NCI-H2196 treated with DMSO at 0.1 percent for 48 hours (cell line): ENCODE data around the gene FBXO41.
A peak's percentile ranks its signal among the peaks of the same experiment; 100 is the strongest.

Experiments
- DNase-seq: peaks from one replicate; lab custom pipeline; 2025; ENCODE audit not compliant: unreplicated experiment; lab: John Stamatoyannopoulos, UW

Gene FBXO41

GRCh38 chr2:73246850-73247249 is 37.4 kb downstream of the FBXO41 start:
- no peak for DNase-seq

- DNase-seq, result no peak
Observed at GRCh38 chr2:73244580-73244979, 39.7 kb downstream of the FBXO41 start.

- DNase-seq, result peak; percentile 35
Observed at GRCh38 chr2:73243884-73244570, 40.3 kb downstream of the FBXO41 start.

- no peak for DNase-seq
Observed at GRCh38 chr2:73239776-73240175, 44.5 kb downstream of the FBXO41 start.

- no peak for DNase-seq
Observed at GRCh38 chr2:73238976-73239375, 45.3 kb downstream of the FBXO41 start.

- DNase-seq, result no peak
Observed at GRCh38 chr2:73238149-73238548, 46.1 kb downstream of the FBXO41 start.

GRCh38 chr2:73237168-73237567 is 47.1 kb downstream of the FBXO41 start:
- no peak for DNase-seq

- DNase-seq, result no peak
Observed at GRCh38 chr2:73235315-73236028, 48.8 kb downstream of the FBXO41 start.

GRCh38 chr2:73233932-73234832 is 50.1 kb downstream of the FBXO41 start, which contains the start of gene CCT7:
Gene CCT7, plus strand, starts transcription at chr2:73234308. Its CDS starts 71 bp downstream, at chr2:73234379.
- DNase-seq, result peak; percentile 70

- peak; percentile 91 for DNase-seq
Observed at GRCh38 chr2:73233154-73233931, 50.9 kb downstream of the FBXO41 start, which contains the start of gene PRADC1. Gene PRADC1, minus strand, starts transcription at chr2:73233239. Its CDS starts 79 bp downstream, at chr2:73233160.

- DNase-seq, result no peak
Observed at GRCh38 chr2:73232403-73233153, 51.7 kb downstream of the FBXO41 start.

- DNase-seq, result no peak
Observed at GRCh38 chr2:73228631-73229030, 55.6 kb downstream of the FBXO41 start.

- no peak for DNase-seq
Observed at GRCh38 chr2:73227086-73227485, 57.2 kb downstream of the FBXO41 start.

GRCh38 chr2:73225513-73226360 is 58.5 kb downstream of the FBXO41 start:
- DNase-seq, result no peak

- no peak for DNase-seq
Observed at GRCh38 chr2:73223821-73224220, 60.5 kb downstream of the FBXO41 start.

GRCh38 chr2:73218298-73218697 is 66.0 kb downstream of the FBXO41 start:
- no peak for DNase-seq

GRCh38 chr2:73217826-73218225 is 66.5 kb downstream of the FBXO41 start:
- no peak for DNase-seq

GRCh38 chr2:73217160-73217559 is 67.1 kb downstream of the FBXO41 start:
- DNase-seq, result no peak

GRCh38 chr2:73215254-73215653 is 69.0 kb downstream of the FBXO41 start:
- no peak for DNase-seq
